Retinal pigment epithelial cell (primary cell): ENCODE results near the gene EVI2A.
"Not testable (repeated sequence)": the region's sequence is repeated elsewhere in the genome, so short reads cannot be mapped to it uniquely, and the experiment has no call there.

ENCODE experiments used
- DNase-seq: peaks from one replicate; pipeline ENCODE4 v3.0.0-alpha.2; 2010; ENCODE audit warnings: low read depth
- H3K4me3 ChIP-seq: 2 replicates; pipeline ENCODE4 v1.5.1; 2011; ENCODE audit warnings: mild to moderate bottlenecking, low read length, control low read depth, moderate library complexity
- TF ChIP-seq, protein P1 (sequence below): conservative IDR thresholded peaks from 2 replicates; pipeline ENCODE4 v1.5.1; 2011; ENCODE audit warnings: low read depth, low read length, control low read depth, inconsistent platforms

The EVI2A gene

DNA sequence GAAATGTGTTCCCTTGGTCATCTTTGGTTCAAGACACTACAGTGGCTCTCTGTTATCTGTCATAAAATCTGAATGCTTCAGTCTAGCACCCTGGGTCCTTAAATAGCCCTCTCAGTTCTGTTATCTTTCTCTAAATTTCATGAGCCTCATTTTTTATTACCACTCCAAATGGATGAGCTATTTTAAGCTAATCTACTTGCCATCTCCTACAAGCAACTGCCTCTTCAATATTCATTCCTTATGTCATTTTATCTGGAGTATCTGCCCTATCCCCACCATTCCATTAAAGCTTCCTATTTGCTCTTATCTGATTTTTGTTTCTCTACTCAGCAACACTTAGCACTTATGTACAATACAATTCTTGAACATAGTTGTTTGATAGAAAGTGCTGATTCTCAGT lies 28.0 kb upstream of the EVI2A start:
- H3K4me3 ChIP-seq = no peak overlapping the region
- no peak for DNase-seq
- TF ChIP-seq, protein P1, sequence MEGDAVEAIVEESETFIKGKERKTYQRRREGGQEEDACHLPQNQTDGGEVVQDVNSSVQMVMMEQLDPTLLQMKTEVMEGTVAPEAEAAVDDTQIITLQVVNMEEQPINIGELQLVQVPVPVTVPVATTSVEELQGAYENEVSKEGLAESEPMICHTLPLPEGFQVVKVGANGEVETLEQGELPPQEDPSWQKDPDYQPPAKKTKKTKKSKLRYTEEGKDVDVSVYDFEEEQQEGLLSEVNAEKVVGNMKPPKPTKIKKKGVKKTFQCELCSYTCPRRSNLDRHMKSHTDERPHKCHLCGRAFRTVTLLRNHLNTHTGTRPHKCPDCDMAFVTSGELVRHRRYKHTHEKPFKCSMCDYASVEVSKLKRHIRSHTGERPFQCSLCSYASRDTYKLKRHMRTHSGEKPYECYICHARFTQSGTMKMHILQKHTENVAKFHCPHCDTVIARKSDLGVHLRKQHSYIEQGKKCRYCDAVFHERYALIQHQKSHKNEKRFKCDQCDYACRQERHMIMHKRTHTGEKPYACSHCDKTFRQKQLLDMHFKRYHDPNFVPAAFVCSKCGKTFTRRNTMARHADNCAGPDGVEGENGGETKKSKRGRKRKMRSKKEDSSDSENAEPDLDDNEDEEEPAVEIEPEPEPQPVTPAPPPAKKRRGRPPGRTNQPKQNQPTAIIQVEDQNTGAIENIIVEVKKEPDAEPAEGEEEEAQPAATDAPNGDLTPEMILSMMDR = no peak

DNA sequence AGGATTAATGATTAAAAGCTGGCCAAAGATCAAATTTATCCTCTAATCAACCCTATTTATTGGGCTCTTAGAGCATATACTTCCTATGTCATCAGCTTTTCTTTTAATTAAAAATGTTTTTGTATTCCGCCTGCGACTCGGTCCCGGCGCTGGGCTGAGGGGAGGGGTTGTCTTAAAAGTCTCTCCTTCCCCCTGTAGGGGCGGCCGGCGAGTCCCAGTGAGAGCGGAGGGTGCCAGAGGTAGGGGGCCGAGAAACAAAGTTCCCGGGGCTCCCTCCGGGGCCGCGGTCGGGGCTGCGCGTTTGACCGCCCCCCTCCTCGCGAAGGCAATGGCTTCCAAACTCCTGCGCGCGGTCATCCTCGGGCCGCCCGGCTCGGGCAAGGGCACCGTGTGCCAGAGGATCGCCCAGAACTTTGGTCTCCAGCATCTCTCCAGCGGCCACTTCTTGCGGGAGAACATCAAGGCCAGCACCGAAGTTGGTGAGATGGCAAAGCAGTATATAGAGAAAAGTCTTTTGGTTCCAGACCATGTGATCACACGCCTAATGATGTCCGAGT lies 23.8 kb upstream of the EVI2A start:
- not testable (repeated sequence) for H3K4me3 ChIP-seq, DNase-seq

DNA sequence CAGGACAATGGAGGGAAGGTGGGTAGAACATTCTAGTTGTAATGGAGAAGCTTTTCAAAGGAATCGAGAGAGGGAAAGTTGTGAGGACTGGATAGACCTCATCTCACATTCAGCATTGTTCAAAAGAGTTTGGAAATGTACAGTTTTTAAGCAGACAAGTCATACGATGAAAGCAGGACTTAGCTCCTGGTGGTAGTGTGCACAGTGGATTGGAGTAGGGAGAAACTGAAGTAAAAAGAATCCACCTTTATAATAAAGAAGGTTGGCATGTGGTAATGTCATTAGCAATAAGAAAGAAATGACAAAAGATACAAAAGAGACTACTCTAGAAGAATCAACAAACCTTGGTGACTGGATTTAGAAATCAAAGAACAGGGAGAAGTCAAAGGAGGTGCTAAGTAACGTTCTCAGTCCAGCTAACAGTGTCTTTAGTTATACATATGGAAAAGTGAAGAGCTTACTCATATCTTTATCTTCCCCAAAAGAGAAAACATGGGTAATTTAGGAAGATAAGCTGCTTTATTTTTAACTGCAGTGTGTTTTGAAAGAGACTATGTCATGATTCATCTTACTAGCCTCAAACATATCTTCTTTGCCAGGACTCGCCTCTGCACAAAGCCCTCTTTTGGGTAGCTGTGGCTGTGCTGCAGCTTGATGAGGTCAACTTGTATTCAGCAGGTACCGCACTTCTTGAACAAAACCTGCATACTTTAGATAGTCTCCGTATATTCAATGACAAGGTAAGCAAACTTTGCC lies 18.7 kb upstream of the EVI2A start:
- no peak overlapping the region for H3K4me3 ChIP-seq
- TF ChIP-seq, protein P1 = no peak

DNA sequence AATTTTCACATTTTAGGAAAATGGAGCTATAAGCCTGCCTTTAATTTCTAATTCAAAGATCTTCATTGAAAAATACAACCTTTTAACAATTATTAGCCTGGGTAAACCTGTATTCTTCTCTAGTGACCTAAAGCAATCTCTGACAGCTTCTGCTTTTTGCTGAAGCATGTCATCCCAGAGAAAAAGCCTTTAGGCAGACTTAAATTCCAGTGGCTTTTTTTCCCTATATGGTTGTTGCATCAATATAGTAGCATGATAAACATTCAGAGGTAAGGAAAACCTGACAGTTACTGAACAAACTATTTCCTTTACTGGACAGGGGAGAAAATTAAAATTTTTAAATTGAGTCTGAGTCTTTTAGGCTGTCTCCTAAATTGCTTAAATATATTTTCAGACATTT lies 7.8 kb upstream of the EVI2A start:
- no peak for DNase-seq
- no peak overlapping the region for H3K4me3 ChIP-seq
- TF ChIP-seq, protein P1 = no peak

More for the DNA sequence above, 18.7 kb upstream of the EVI2A start:
- DNase-seq = no peak

DNA sequence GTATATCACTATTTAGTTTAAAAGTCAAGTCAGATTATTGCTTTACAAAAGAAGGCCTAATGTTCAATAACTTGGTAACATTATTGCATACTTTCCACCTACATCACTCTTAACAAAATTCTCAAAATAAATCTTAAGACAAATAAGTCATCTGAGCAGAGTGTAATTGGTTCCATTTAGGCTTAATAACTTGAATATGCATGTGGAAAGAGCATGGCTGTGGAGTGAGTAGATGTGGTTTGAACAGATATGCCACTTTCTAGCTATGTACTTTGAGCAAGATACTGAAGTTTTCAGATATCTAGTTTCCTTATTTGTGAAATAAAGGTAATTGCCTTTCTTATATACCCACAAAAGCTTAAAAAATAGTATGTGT lies 6.7 kb upstream of the EVI2A start:
- H3K4me3 ChIP-seq = no peak overlapping the region
- peak; percentile 36 for DNase-seq
- TF ChIP-seq, protein P1 = no peak

DNA sequence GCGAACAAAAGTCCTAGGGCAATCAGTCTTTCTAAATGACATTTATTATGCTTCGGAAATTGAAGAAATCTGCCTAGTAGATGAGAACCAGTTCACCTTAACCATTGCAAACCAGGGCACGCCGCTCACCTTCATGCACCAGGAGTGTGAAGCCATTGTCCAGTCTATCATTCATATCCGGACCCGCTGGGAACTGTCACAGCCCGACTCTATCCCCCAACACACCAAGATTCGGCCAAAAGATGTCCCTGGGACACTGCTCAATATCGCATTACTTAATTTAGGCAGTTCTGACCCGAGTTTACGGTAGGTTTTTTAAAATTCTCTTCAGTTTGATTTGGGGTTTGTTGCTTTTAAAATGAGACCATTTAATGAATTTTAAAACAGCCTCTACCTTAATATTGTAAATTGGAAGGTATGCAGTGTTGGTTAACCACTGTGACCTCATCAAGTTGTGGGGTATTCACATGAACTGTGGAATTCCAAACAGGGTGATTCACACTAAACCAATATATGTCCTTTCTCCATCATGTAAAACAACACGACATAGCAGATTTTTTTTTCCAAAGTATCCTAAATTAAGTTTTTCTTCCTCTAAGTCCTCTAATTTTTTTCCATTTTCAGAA lies 6.2 kb upstream of the EVI2A start:
- H3K4me3 ChIP-seq = no peak overlapping the region
- TF ChIP-seq, protein P1 = no peak
- DNase-seq = peak; percentile 86

DNA sequence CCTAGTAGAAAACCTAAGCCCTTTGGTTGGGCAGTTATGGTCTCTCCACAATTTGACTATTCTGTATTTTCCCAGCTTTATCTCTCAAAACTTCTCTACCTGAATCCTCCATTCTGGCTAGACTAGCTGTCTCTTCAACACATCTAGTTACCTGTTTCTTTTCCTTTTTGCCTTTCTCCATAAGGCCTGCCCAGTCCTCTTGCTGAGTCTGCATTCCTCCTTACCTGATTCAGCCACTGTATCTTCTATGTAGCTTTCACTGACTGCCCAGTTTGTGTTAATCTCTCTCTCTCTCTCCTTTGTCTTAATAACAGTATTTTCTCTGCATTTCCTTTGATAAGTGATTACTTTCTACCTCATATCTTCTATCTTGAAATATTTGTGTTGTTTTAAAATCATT lies 2.1 kb upstream of the EVI2A start:
- no peak overlapping the region for H3K4me3 ChIP-seq
- DNase-seq = no peak
- TF ChIP-seq, protein P1 = no peak
